AG09319 (cell line): ENCODE measurements around the gene ZNF324B.

Experiments used
- DNase-seq: peaks from one replicate; pipeline ENCODE4 v3.0.0-alpha.2; 2010; ENCODE audit warnings: low read depth; ENCODE audit errors: extremely low read depth
- CTCF ChIP-seq: IDR thresholded peaks from 2 replicates; pipeline ENCODE4 v1.5.1; 2011; ENCODE audit warnings: low read depth, mild to moderate bottlenecking, inconsistent platforms, low read length, moderate library complexity

ZNF324B gene

GRCh38 chr19:58492265-58492664 is 40.8 kb downstream of the ZNF324B start:
- DNase-seq: no peak
- TF ChIP-seq CTCF: no peak

GRCh38 chr19:58497634-58498170 is 46.3 kb downstream of the ZNF324B start:
- no peak for DNase-seq
- TF ChIP-seq CTCF: no peak

GRCh38 chr19:58498316-58499020 is 47.0 kb downstream of the ZNF324B start:
- DNase-seq: no peak
- TF ChIP-seq CTCF: no peak

GRCh38 chr19:58499021-58499927 is 47.9 kb downstream of the ZNF324B start:
- peak; percentile 41 for TF ChIP-seq CTCF
- peak; percentile 98 for DNase-seq

GRCh38 chr19:58500242-58500641 is 48.8 kb downstream of the ZNF324B start:
- no peak for TF ChIP-seq CTCF

More at GRCh38 chr19:58500242-58500641, 48.8 kb downstream of the ZNF324B start:
- DNase-seq: no peak
